GM10248 (cell line): ENCODE measurements around the gene MYH15.

Experiments used
- CTCF ChIA-PET: fragments of 300-600 bp; sonication (Branson Sonifier 250); formaldehyde crosslinking; extraction: SDS; loops from one replicate; lab custom pipeline; 2021; ENCODE audit warnings: antibody characterized with exemption; lab: Yijun Ruan, JAX
- POLR2A ChIA-PET: fragments of 350-650 bp; sonication (Branson Sonifier 250); formaldehyde crosslinking; extraction: SDS; loops from one replicate; lab custom pipeline; 2020; ENCODE audit warnings: antibody characterized with exemption; lab: Yijun Ruan, JAX
- DNase-seq: peaks from one replicate; pipeline ENCODE4 v3.0.0; 2012; ENCODE audit errors: extremely low spot score
- CTCF ChIP-seq: IDR thresholded peaks from 2 replicates; pipeline ENCODE4 v1.5.1; 2012; ENCODE audit warnings: mild to moderate bottlenecking, low read depth; ENCODE audit errors: extremely low read depth, missing control alignments, control extremely low read depth

Gene MYH15

GRCh38 chr3:108527109-108527508, 16.7 kb upstream of the MYH15 start:
- ChIA-PET POLR2A (no interaction called here), CTCF (interaction anchor here (1.1 to 2.9 kb wide), 6 partner anchors 8 to 31 kb away, joined by 3 to 12 read pairs (median 6); no protein-coding TSS in a partner anchor)

GRCh38 chr3:108525971-108526370, 15.6 kb upstream of the MYH15 start:
- no peak for DNase-seq
- CTCF ChIA-PET, result interaction anchor here (1.0 to 2.9 kb wide), 11 partner anchors 9 to 63 kb away, joined by 3 to 12 read pairs (median 6); partner anchors contain the start of genes CIP2A and DZIP3
- TF ChIP-seq CTCF, result no peak
- POLR2A ChIA-PET, result no interaction called here

More at GRCh38 chr3:108527109-108527508, 16.7 kb upstream of the MYH15 start:
- DNase-seq, result no peak
- TF ChIP-seq CTCF, result no peak

GRCh38 chr3:108525256-108525655, 14.9 kb upstream of the MYH15 start:
- DNase-seq, result no peak
- no peak for TF ChIP-seq CTCF
- POLR2A ChIA-PET, result no interaction called here

GRCh38 chr3:108524537-108524936, 14.1 kb upstream of the MYH15 start:
- ChIA-PET CTCF (interaction anchor here (1.3 to 2.7 kb wide), 4 partner anchors 11 to 35 kb away, joined by 4 to 12 read pairs (median 8); no protein-coding TSS in a partner anchor), POLR2A (no interaction called here)
- TF ChIP-seq CTCF, result no peak
- no peak for DNase-seq

More at GRCh38 chr3:108525256-108525655, 14.9 kb upstream of the MYH15 start:
- CTCF ChIA-PET, result interaction anchor here (1.0 to 2.9 kb wide), 9 partner anchors 10 to 64 kb away, joined by 3 to 12 read pairs (median 6); partner anchors contain the start of genes CIP2A and DZIP3

GRCh38 chr3:108518895-108519294, 8.5 kb upstream of the MYH15 start:
- ChIA-PET POLR2A (no interaction called here), CTCF (interaction anchor here (1.2 to 1.5 kb wide), 4 partner anchors 11 to 30 kb away, joined by 3 to 4 read pairs (median 3); no protein-coding TSS in a partner anchor)
- TF ChIP-seq CTCF, result no peak
- no peak for DNase-seq

- TF ChIP-seq CTCF, result no peak
- no peak for DNase-seq
- CTCF ChIA-PET, result interaction anchor here (1.3 to 2.0 kb wide), 5 partner anchors 10 to 35 kb away, joined by 3 to 7 read pairs (median 5); no protein-coding TSS in a partner anchor
- POLR2A ChIA-PET, result no interaction called here
These were observed 6.5 kb upstream of the MYH15 start for GRCh38 chr3:108516881-108517280.
